BE2C (cell line): ENCODE data around the gene LANCL1.

Experiments
- DNase-seq: peaks from one replicate; pipeline ENCODE4 v3.0.0-alpha.2; 2020
- H3K27me3 ChIP-seq: fragments of 250-450 bp; sonication (Bioruptor Pico); 2 replicates; pipeline ENCODE4 v1.5.1; 2020; ENCODE audit warnings: mild to moderate bottlenecking
- H3K36me3 ChIP-seq: fragments of 250-450 bp; sonication (Bioruptor Pico); 2 replicates; pipeline ENCODE4 v1.5.1; 2020; ENCODE audit warnings: mild to moderate bottlenecking
- H3K4me1 ChIP-seq: fragments of 250-450 bp; sonication (Bioruptor Pico); 2 replicates; pipeline ENCODE4 v1.5.1; 2020
- H3K4me3 ChIP-seq: 2 replicates; pipeline ENCODE4 v1.5.1; 2011; ENCODE audit warnings: low read depth, low read length
- H3K9me3 ChIP-seq: fragments of 250-450 bp; sonication (Bioruptor Pico); 2 replicates; pipeline ENCODE4 v1.5.1; 2020
- TF ChIP-seq, protein P1 (sequence below): IDR thresholded peaks from 2 replicates; pipeline ENCODE4 v1.5.1; 2012; ENCODE audit warnings: mild to moderate bottlenecking, low read depth, low read length

LANCL1 gene

DNA sequence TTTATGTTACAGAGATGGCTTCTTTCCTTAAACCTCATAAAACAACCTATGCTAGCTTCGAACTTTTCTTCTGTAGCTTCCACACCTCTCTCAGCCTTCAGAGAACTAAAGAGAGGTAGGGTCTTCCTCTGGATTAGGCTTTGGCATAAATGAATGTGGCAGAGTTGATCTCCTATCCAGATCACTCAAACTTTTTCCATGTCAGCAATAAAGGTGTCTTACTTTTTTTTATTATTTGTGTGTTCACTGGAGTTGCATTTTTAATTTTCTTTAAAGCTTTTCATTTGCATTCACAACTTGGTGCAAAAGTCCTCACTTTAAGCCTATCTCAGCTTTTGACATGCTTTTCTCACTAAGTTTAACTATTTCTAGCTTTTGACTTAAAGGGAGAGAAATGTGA is 66.0 kb downstream of the LANCL1 start:
- Histone ChIP-seq H3K36me3 (no peaks in the 10 kb centered on the region), H3K9me3 (no peaks in the 10 kb centered on the region), H3K4me3 (no peak overlapping the region), H3K27me3 (no peaks in the 10 kb centered on the region), H3K4me1 (no peaks in the 10 kb centered on the region)
- no peak for DNase-seq
- TF ChIP-seq, protein P1, sequence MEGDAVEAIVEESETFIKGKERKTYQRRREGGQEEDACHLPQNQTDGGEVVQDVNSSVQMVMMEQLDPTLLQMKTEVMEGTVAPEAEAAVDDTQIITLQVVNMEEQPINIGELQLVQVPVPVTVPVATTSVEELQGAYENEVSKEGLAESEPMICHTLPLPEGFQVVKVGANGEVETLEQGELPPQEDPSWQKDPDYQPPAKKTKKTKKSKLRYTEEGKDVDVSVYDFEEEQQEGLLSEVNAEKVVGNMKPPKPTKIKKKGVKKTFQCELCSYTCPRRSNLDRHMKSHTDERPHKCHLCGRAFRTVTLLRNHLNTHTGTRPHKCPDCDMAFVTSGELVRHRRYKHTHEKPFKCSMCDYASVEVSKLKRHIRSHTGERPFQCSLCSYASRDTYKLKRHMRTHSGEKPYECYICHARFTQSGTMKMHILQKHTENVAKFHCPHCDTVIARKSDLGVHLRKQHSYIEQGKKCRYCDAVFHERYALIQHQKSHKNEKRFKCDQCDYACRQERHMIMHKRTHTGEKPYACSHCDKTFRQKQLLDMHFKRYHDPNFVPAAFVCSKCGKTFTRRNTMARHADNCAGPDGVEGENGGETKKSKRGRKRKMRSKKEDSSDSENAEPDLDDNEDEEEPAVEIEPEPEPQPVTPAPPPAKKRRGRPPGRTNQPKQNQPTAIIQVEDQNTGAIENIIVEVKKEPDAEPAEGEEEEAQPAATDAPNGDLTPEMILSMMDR, result no peak

DNA sequence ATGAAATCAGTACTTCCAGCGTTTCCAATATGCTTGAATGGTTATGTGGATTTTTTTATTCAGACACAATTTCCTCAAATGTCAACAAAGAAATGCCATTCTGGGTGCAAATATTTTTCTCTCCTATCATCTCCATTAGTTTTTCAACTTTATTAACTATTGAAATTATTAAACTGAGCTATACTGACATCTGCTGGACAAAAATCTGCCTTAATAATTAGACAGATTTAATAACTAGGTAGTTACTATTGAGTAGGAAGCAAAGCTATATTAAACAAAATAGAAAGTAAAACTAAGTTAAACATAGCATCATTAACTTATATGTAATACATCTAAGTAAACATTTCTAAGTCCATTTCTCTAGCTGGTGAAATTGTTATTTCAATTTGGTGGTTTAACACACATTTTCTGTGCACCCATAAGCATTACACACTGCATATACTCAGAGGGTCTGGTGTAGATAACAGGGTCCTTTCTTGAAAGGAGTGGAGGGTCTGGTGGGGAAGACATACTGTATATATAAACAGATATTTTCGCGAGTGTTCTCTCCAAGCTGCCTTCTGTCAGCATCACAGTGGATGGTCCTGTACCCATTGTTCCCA is 77.0 kb downstream of the LANCL1 start:
- Histone ChIP-seq H3K4me1 (no peaks in the 10 kb centered on the region), H3K36me3 (no peaks in the 10 kb centered on the region), H3K4me3 (no peak overlapping the region), H3K27me3 (no peaks in the 10 kb centered on the region; the same call in 1 of the 2 replicates), H3K9me3 (no peaks in the 10 kb centered on the region)
- no peak for DNase-seq
- TF ChIP-seq, protein P1, result peak; percentile 33; the same call in 1 of the 2 replicates

DNA sequence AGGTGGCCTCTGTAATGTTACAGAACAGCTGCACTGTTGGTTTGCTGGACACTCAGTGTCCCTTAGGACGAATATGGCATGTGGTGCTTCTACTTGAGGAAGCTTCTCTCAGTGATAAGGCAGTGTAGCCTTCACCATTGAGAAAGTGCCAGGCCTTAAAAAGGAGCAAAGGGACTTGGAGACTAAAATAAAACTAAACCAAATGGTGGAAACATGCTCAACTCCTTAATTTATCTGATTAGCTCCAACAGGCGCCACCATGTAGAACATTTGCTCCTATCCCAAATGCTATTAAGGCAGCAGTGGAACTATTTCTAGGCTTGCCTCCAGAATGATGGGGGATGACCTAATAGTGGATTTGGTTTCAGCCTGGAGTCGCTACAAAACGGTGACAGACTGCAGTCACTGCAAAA is 84.1 kb downstream of the LANCL1 start:
- Histone ChIP-seq H3K27me3 (peaks cover 3% of the 10 kb centered on the region; the same call in 1 of the 2 replicates), H3K4me3 (no peak overlapping the region), H3K4me1 (no peaks in the 10 kb centered on the region), H3K9me3 (no peaks in the 10 kb centered on the region), H3K36me3 (no peaks in the 10 kb centered on the region)
- TF ChIP-seq, protein P1, result no peak
- no peak for DNase-seq

DNA sequence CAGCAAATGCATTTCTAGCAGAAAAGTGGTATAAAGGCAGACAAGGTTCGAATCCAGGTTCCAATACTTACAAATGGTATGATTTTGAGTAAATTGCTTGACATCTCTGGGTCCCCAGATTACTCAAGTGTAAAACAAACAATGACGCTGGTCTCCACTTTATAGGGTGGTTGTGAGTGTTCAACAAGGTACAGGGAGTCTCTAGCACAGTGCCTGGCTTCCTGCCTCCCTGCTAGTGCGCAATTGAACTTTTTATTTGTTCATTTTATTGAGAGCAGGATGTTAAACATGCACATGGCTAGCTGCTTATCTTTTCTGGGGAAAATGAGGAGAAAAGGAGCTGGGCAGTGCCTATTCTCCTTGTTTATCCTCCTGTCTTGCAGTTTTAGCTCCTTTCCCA is 86.7 kb downstream of the LANCL1 start:
- H3K27me3 ChIP-seq, result peaks cover 13% of the 10 kb centered on the region
- no peak overlapping the region for H3K4me3 ChIP-seq
- no peak for DNase-seq
- H3K36me3 ChIP-seq, result no peaks in the 10 kb centered on the region
- no peaks in the 10 kb centered on the region for H3K4me1 ChIP-seq
- TF ChIP-seq, protein P1, result no peak
- no peaks in the 10 kb centered on the region for H3K9me3 ChIP-seq

DNA sequence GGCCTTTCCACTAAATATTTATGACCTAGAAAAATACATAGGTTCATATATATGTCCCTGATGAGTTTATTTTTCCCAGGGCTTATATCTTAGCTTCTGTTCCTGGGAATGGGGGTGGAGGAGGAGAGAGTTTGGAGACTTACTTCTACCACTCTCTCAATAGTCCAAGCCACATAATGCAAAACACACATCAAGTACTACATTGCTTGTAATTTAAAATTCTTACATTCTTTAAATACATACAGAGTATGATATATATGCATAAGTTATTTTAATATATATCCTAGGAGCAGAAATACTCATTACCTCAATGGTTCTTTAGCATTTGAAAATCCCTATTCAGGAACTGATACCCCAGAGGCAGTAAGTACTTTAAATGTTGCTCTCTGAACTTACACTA is 88.4 kb downstream of the LANCL1 start:
- Histone ChIP-seq H3K27me3 (peaks cover 13% of the 10 kb centered on the region), H3K9me3 (no peaks in the 10 kb centered on the region), H3K4me3 (no peak overlapping the region), H3K4me1 (no peaks in the 10 kb centered on the region), H3K36me3 (no peaks in the 10 kb centered on the region)
- TF ChIP-seq, protein P1, result no peak
- DNase-seq, result no peak

DNA sequence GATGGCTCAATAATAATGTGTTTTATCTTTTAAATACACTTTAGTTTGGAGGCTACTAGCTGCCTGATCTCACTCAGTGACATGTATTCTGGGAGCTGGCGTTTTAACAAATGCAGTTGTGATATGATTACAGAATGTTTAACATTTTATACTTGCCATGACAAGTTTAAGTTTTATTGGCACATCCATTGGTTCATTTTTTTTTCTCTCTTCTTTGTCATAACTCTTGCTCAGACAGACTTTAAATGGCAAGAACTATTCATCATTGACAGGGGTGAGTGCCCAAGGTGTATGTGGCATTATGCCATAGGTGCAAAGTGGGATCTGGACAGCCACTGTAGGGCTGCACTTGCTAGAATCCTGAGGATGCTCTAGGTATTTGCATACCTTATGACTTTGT is 89.5 kb downstream of the LANCL1 start:
- Histone ChIP-seq H3K4me1 (no peaks in the 10 kb centered on the region), H3K9me3 (no peaks in the 10 kb centered on the region), H3K36me3 (no peaks in the 10 kb centered on the region), H3K27me3 (peaks cover 13% of the 10 kb centered on the region), H3K4me3 (no peak overlapping the region)
- DNase-seq, result no peak
- TF ChIP-seq, protein P1, result no peak
